Measurements from ENCODE around the gene MEIS1. TPM values are rescaled to one million over a fixed set of nuclear protein-coding genes. Genes with fewer than 3 reads are reported as not detected.
"Not testable (repeated sequence)": the region's sequence is repeated elsewhere in the genome, so short reads cannot be mapped to it uniquely, and the experiment has no call there.

The MEIS1 gene
- total RNA-seq, 2 donors from 2014 or later, result 15.4 to 23.7 TPM

DNA sequence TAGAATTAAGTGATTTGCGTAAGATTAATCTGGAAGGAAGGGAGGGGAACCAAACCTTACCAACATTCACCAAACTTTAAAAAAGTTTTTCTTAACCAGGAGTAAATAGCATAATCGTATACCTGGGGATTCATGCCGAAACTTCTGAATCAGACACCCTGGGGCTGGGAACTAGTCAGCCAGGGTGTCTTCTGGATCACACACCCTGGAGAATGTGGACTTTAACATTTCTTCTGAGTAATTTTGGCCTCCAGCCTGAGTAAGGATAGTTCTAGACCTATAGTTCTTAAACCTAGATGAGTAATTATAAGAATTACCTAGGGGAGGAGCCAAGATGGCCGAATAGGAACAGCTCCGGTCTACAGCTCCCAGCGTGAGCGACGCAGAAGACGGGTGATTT is 44.1 kb upstream of the MEIS1 start:
- Histone ChIP-seq H3K9me3 (no peaks in the 10 kb centered on the region), H3K27me3 (replicated peaks; ENCODE audit: insufficient read depth) (no peaks in the 10 kb centered on the region), H3K4me1 (replicated peaks) (no peaks in the 10 kb centered on the region), H3K27ac (no peak overlapping the region), H3K4me3 (no peak overlapping the region), H3K36me3 (no peaks in the 10 kb centered on the region)
- TF ChIP-seq POLR2A (IDR thresholded peaks at IDR 0.05) (no peak), POLR2AphosphoS5 (IDR thresholded peaks at IDR 0.05) (no peak)
- TF ChIP-seq, protein P1, sequence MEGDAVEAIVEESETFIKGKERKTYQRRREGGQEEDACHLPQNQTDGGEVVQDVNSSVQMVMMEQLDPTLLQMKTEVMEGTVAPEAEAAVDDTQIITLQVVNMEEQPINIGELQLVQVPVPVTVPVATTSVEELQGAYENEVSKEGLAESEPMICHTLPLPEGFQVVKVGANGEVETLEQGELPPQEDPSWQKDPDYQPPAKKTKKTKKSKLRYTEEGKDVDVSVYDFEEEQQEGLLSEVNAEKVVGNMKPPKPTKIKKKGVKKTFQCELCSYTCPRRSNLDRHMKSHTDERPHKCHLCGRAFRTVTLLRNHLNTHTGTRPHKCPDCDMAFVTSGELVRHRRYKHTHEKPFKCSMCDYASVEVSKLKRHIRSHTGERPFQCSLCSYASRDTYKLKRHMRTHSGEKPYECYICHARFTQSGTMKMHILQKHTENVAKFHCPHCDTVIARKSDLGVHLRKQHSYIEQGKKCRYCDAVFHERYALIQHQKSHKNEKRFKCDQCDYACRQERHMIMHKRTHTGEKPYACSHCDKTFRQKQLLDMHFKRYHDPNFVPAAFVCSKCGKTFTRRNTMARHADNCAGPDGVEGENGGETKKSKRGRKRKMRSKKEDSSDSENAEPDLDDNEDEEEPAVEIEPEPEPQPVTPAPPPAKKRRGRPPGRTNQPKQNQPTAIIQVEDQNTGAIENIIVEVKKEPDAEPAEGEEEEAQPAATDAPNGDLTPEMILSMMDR (IDR thresholded peaks at IDR 0.05), result no peak
- intact Hi-C loops (cut with DNase I), result no loop called here
- no peak for DNase-seq (ENCODE audit: low spot score)
- WGBS, result 98% methylated on average over 9 of the region's 9 CpGs

DNA sequence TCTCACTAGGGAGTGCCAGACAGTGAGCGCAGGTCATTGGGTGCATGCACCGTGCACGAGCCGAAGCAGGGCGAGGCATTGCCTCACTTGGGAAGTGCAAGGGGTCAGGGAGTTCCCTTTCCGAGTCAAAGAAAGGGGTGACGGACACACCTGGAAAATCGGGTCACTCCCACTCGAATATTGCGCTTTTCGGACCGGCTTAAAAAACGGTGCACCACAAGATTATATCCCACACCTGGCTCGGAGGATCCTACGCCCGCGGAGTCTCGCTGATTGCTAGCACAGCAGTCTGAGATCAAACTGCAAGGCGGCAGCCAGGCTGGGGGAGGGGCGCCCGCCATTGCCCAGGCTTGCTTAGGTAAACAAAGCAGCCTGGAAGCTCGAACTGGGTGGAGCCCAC is 43.7 kb upstream of the MEIS1 start:
- H3K9me3 ChIP-seq; H3K4me1 ChIP-seq (replicated peaks); intact Hi-C loops (cut with DNase I); DNase-seq (ENCODE audit: low spot score); H3K27ac ChIP-seq; H3K4me3 ChIP-seq; H3K36me3 ChIP-seq; H3K27me3 ChIP-seq (replicated peaks; ENCODE audit: insufficient read depth): not testable (repeated sequence)
- WGBS, result 81% methylated on average over 20 of the region's 22 CpGs

DNA sequence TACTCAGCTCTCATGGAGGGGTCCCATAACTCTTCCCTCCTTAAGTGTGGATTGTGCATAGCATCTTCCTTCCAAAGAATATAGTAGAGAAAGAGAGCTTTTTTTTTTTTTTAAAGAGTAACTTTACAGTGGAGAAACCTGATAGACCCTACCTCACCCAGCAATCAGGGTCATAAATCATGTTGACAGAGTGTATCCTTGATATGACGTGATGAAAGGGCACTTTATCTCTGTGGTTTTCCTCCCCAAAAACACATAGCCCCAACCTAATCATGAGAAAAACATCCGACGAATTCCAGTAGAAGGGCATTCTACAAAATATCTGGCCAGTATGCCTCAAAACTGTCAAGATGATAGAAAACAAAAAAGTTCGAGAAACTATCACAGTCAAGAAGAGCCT is 29.5 kb upstream of the MEIS1 start:
- H3K27ac ChIP-seq, result no peak overlapping the region
- TF ChIP-seq POLR2A (IDR thresholded peaks at IDR 0.05) (no peak), POLR2AphosphoS5 (IDR thresholded peaks at IDR 0.05) (no peak)
- TF ChIP-seq, protein P1 (IDR thresholded peaks at IDR 0.05), result no peak
- no peak overlapping the region for H3K4me3 ChIP-seq
- H3K36me3 ChIP-seq, result no peaks in the 10 kb centered on the region
- 48% methylated on average over 4 of the region's 4 CpGs for WGBS
- no peak for DNase-seq (ENCODE audit: low spot score)
- no peaks in the 10 kb centered on the region for H3K9me3 ChIP-seq
- H3K27me3 ChIP-seq (replicated peaks; ENCODE audit: insufficient read depth), result no peaks in the 10 kb centered on the region
- no peaks in the 10 kb centered on the region for H3K4me1 ChIP-seq (replicated peaks)
- intact Hi-C loops (cut with DNase I), result no loop called here

DNA sequence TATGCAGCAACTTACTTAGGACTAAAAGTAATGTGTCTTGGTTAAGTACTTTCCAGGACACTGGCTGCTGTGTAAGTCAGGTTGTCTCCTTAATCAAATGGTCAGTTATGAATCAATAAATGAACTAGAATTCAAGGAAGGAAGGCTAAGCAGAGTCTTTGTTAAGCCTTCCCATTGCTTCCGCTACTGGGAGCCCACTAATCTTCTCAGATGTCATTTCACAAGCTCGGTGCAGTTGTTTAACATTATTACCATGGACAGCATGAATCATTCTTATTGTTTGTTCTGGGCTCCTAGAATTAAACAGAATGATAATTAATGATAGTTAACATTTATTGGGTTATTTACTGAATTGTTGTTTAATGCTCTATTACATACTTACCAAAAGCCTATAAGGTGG is 26.0 kb upstream of the MEIS1 start:
- TF ChIP-seq POLR2AphosphoS5 (IDR thresholded peaks at IDR 0.05) (no peak), POLR2A (IDR thresholded peaks at IDR 0.05) (no peak)
- TF ChIP-seq, protein P1 (IDR thresholded peaks at IDR 0.05), result no peak
- H3K9me3 ChIP-seq, result no peaks in the 10 kb centered on the region
- no peak for DNase-seq (ENCODE audit: low spot score)
- H3K27me3 ChIP-seq (replicated peaks; ENCODE audit: insufficient read depth), result no peaks in the 10 kb centered on the region
- no peaks in the 10 kb centered on the region for H3K36me3 ChIP-seq
- no peaks in the 10 kb centered on the region for H3K4me1 ChIP-seq (replicated peaks)
- H3K4me3 ChIP-seq, result no peak overlapping the region
- intact Hi-C loops (cut with DNase I), result no loop called here
- no peak overlapping the region for H3K27ac ChIP-seq
- 48% methylated on average over 2 of the region's 2 CpGs for WGBS

DNA sequence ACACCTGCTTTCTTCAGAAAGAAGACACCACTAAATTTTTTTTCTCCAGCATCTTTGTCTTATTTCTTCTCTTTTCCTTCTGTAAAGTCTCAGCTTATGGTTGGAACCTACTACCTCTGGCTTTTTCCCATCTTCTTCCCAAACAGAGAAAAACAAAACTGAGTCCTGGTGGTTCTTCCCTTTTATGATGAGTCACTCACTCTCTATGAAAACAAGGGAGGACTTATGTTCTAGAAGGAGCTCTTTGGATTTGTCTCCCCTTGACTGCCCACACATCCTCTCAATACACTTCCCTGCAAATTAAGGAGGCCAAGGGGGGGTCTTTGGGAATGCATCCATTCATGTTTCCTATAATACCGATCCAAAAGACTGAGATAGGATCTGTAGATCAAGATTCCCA is 22.1 kb upstream of the MEIS1 start:
- intact Hi-C loops (cut with DNase I), result no loop called here
- Histone ChIP-seq H3K4me1 (replicated peaks) (no peaks in the 10 kb centered on the region), H3K4me3 (no peak overlapping the region), H3K36me3 (no peaks in the 10 kb centered on the region), H3K27me3 (replicated peaks; ENCODE audit: insufficient read depth) (no peaks in the 10 kb centered on the region), H3K27ac (no peak overlapping the region), H3K9me3 (no peaks in the 10 kb centered on the region)
- DNase-seq (ENCODE audit: low spot score), result no peak
- no peak for TF ChIP-seq POLR2AphosphoS5 (IDR thresholded peaks at IDR 0.05)
- no peak for TF ChIP-seq POLR2A (IDR thresholded peaks at IDR 0.05)
- TF ChIP-seq, protein P1 (IDR thresholded peaks at IDR 0.05), result no peak
- WGBS, result 74% methylated on average over 1 of the region's 1 CpG
